HG02973 (cell line): Measurements from ENCODE around the gene RXFP4.

Experiments used
- ATAC-seq: cut with Tn5 transposase; IDR thresholded peaks from one replicate; pipeline ENCODE4 v1.9.1; 2021; ENCODE audit warnings: moderate library complexity; ENCODE audit not compliant: unreplicated experiment

Gene RXFP4

GRCh38 chr1:155957411-155957915 lies 16.0 kb downstream of the RXFP4 start:
- ATAC-seq: no peak

GRCh38 chr1:155960081-155960745 lies 18.8 kb downstream of the RXFP4 start:
- ATAC-seq: no peak

GRCh38 chr1:155961937-155962336 lies 20.5 kb downstream of the RXFP4 start:
- ATAC-seq: no peak

GRCh38 chr1:155962599-155963211 lies 21.3 kb downstream of the RXFP4 start:
- ATAC-seq: no peak

GRCh38 chr1:155964193-155964592 lies 22.8 kb downstream of the RXFP4 start:
- no peak for ATAC-seq

GRCh38 chr1:155966135-155966534 lies 24.7 kb downstream of the RXFP4 start:
- no peak for ATAC-seq

GRCh38 chr1:155966750-155967149 lies 25.3 kb downstream of the RXFP4 start:
- no peak for ATAC-seq

- no peak for ATAC-seq
These were observed 26.1 kb downstream of the RXFP4 start for GRCh38 chr1:155967341-155968050.

- no peak for ATAC-seq
These were observed 26.6 kb downstream of the RXFP4 start for GRCh38 chr1:155968051-155968400.

GRCh38 chr1:155968670-155969069 lies 27.2 kb downstream of the RXFP4 start:
- no peak for ATAC-seq

- ATAC-seq: no peak
These were observed 27.9 kb downstream of the RXFP4 start for GRCh38 chr1:155969377-155969791.

- ATAC-seq: no peak
These were observed 29.2 kb downstream of the RXFP4 start for GRCh38 chr1:155970531-155971167.

- ATAC-seq: no peak
These were observed 30.7 kb downstream of the RXFP4 start for GRCh38 chr1:155971910-155972809.

- ATAC-seq: no peak
These were observed 32.3 kb downstream of the RXFP4 start for GRCh38 chr1:155973723-155974122.

GRCh38 chr1:155974208-155975115 lies 33.0 kb downstream of the RXFP4 start:
- ATAC-seq: no peak

GRCh38 chr1:155975375-155976061 lies 34.1 kb downstream of the RXFP4 start:
- ATAC-seq: no peak

- ATAC-seq: no peak
These were observed 34.8 kb downstream of the RXFP4 start for GRCh38 chr1:155976062-155976912.
